Activated naive CD8-positive, alpha-beta T cell (primary cell): ENCODE data around the gene PTCSC3.

Source experiments
- H3K27ac Mint-ChIP-seq: one replicate; pipeline ENCODE4 v1.8.0; 2021; ENCODE audit warnings: mixed read lengths
- H3K27me3 Mint-ChIP-seq: one replicate; pipeline ENCODE4 v1.8.0; 2021; ENCODE audit warnings: mixed read lengths
- H3K36me3 Mint-ChIP-seq: one replicate; pipeline ENCODE4 v1.8.0; 2021; ENCODE audit warnings: mixed read lengths
- H3K4me1 Mint-ChIP-seq: one replicate; pipeline ENCODE4 v1.8.0; 2021; ENCODE audit warnings: low read depth, mixed read lengths
- H3K4me3 Mint-ChIP-seq: one replicate; pipeline ENCODE4 v1.8.0; 2021; ENCODE audit warnings: mild to moderate bottlenecking, mixed read lengths
- H3K9me3 Mint-ChIP-seq: one replicate; pipeline ENCODE4 v1.8.0; 2021; ENCODE audit warnings: low read depth, mixed read lengths

The PTCSC3 gene

DNA sequence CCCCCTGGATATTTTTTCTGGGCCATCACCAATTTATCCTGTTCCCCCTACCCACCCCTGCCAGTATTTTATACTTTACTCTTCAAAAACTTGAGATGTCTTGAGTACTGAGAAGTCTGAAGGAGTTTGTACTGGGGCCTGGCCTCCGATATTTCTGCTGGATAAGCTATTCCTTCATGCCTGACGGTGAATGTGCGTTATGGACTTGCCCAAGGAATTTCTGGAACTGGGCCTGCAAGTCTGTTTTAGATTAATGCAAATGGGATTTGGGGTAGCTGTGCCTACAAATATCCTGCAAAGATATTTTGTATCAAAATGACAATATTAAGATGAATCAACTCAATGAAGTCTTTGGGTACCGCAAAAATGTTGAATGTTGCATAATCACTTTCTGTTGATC lies at the start of gene PTCSC3:
PTCSC3 (minus strand) TSS at position 199 of the 400 bp plus-strand sequence.
- Mint-ChIP-seq H3K4me3 (no peak within 1 kb of the TSS), H3K9me3 (no peaks in the 10 kb centered on the region), H3K4me1 (no peaks in the 10 kb centered on the region), H3K27ac (no peak within 1 kb of the TSS), H3K27me3 (peaks cover 11% of the 10 kb centered on the region), H3K36me3 (no peaks in the 10 kb centered on the region)

DNA sequence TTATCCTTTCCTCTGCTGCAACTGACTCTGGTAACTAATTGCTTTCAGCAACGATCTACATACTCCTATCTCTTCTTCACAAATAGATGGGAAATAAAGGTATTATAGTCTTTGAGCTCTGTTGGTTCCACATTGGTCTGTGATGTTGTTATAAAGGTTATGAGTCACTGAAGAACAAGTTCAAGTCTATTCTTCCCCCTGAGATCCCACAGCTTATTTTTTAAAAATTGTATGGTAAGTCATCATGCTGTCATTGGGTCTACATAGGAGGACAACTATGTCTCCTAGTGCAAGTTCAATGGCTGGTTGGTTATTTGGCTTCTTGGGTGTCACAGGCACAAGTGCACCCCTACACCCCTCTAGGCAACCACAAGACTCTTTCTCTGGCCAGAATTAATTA lies 49.6 kb upstream of the PTCSC3 start:
- Mint-ChIP-seq H3K9me3 (no peaks in the 10 kb centered on the region), H3K4me1 (no peaks in the 10 kb centered on the region), H3K36me3 (no peaks in the 10 kb centered on the region), H3K27me3 (peaks cover 11% of the 10 kb centered on the region), H3K27ac (no peak overlapping the region), H3K4me3 (no peak overlapping the region)

DNA sequence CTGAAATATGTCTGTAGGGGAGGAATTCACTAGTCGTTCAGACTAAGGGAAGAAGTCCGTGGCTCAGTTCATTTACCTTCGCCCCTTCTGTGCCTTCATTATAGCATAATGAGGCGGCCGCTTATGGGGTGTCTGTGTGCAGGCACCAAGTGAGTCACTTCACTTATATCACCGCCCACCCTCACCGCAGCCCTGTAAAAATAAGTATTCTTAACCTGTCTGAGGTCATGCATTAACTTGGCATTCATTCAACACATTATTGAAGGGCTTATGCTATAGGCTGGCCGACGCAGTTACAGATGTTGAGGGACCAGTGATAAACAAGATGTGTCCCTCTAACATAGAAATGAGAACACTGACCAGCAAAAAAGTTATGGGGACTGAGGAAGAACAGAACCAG lies 47.7 kb upstream of the PTCSC3 start:
- no peaks in the 10 kb centered on the region for H3K4me1 Mint-ChIP-seq
- no peaks in the 10 kb centered on the region for H3K9me3 Mint-ChIP-seq
- H3K36me3 Mint-ChIP-seq, result no peaks in the 10 kb centered on the region
- H3K27me3 Mint-ChIP-seq, result peaks cover 10% of the 10 kb centered on the region
- no peak overlapping the region for H3K4me3 Mint-ChIP-seq
- H3K27ac Mint-ChIP-seq, result no peak overlapping the region

DNA sequence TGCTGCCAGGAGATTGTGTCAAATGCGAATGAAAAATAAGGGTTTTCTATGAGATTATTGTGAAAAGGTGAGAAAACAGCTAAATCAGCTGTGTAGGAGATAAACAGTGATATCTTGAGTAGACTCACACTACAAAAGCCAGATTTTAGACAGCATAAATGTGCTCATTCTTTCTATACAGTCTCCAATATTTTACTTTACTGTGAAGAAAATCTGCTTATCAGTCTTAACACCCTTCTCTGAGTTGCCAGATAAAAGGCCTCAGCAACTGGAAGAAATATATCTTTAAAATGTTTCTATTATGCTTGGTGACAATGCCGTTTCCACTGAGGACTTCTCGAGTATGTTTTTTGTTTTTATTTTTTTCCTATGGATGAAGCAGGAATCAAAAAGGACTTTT lies 47.0 kb upstream of the PTCSC3 start:
- Mint-ChIP-seq H3K27ac (no peak overlapping the region), H3K27me3 (peaks cover 9% of the 10 kb centered on the region), H3K4me1 (no peaks in the 10 kb centered on the region), H3K9me3 (no peaks in the 10 kb centered on the region), H3K4me3 (no peak overlapping the region), H3K36me3 (no peaks in the 10 kb centered on the region)

DNA sequence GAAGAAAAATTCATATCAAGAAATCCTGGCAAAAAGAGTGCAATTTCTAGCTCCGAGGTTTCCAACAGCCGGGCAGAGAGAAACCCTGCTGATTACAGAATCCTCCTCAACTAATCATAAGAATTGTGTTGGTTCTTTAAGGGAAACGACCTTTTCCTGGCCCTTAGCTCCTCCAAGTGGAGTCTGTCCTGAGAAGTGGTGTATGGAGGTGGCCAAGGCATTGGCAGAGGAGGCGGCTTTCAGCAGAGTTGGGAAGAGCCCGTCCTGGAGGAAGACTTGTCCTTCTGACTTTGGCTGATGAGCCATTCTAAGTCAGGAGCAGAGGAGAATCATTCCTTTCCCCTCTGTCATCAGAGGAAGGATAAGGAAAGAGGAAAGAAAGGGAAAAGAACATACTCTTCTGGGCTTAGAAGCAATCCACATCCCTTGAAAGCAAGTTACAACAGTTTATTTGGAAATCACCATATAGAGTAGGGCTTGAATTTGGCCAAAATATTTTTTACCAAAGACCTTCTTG lies 46.5 kb upstream of the PTCSC3 start:
- Mint-ChIP-seq H3K36me3 (no peaks in the 10 kb centered on the region), H3K27me3 (peaks cover 6% of the 10 kb centered on the region), H3K4me3 (no peak overlapping the region), H3K27ac (no peak overlapping the region), H3K4me1 (no peaks in the 10 kb centered on the region), H3K9me3 (no peaks in the 10 kb centered on the region)

DNA sequence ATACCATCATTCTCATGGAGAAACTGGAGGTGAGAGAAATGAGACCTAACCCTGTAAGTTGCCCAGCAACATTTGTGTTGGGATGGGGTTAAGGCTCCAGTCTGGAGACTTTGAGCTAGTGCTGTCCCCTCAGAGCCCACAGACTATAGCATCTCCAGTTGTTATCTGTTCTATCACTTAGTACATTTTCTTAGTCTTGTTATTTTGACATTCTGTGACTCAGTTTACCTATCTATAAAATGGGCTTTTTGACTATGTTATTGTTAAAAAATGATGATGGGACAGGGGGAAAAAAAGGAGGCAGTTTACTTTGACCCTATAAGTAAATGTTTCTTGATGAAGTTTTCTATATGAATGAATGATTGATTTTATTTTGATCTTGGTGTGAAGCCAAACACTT lies 45.8 kb upstream of the PTCSC3 start:
- Mint-ChIP-seq H3K27ac (no peak overlapping the region), H3K9me3 (no peaks in the 10 kb centered on the region), H3K27me3 (peaks cover 5% of the 10 kb centered on the region), H3K4me1 (no peaks in the 10 kb centered on the region), H3K4me3 (no peak overlapping the region), H3K36me3 (no peaks in the 10 kb centered on the region)

DNA sequence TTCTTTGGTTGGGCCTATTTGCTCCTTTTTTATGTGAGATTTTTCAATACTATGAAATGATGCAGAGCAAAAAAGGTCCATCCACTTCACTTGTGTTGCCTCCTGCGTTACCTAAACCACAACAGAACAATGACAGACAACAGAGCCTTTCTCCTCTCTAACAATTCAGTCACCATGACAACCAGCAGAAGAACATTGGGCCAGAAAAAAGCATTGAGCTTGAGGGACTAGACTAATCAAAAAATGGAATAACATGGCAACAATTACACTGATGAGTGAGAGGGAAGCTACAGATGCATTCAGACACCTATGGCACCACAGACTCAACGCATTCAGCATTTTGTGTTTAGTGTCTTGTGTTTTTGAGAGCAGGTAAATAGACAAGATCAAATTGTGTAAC lies 44.6 kb upstream of the PTCSC3 start:
- Mint-ChIP-seq H3K4me1 (no peaks in the 10 kb centered on the region), H3K4me3 (no peak overlapping the region), H3K27ac (no peak overlapping the region)

DNA sequence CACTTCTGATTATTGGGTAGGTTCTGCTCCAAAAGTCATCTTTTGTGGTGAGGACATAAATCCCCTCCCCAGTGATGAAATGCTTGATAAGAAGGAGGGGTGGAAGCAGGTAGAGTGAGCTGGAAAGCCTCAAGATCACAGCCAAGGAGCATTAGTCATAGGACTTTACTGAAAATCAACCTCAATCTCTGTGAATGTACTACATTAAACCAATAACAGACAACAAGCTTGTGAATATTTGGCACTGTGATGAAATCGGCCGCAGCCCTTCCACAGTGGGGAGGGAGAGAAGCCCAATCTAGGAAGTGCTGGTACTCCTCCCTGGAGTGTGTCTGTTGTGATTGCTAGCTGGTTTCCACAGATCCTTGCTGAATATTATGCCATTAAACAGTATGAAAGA lies 41.2 kb upstream of the PTCSC3 start:
- peaks cover 7% of the 10 kb centered on the region for H3K27me3 Mint-ChIP-seq
- no peaks in the 10 kb centered on the region for H3K4me1 Mint-ChIP-seq
- H3K36me3 Mint-ChIP-seq, result no peaks in the 10 kb centered on the region
- H3K9me3 Mint-ChIP-seq, result no peaks in the 10 kb centered on the region
- H3K4me3 Mint-ChIP-seq, result no peak overlapping the region
- H3K27ac Mint-ChIP-seq, result no peak overlapping the region

More for the DNA sequence above, 44.6 kb upstream of the PTCSC3 start:
- no peaks in the 10 kb centered on the region for H3K36me3 Mint-ChIP-seq
- H3K27me3 Mint-ChIP-seq, result peaks cover 6% of the 10 kb centered on the region
- H3K9me3 Mint-ChIP-seq, result no peaks in the 10 kb centered on the region

DNA sequence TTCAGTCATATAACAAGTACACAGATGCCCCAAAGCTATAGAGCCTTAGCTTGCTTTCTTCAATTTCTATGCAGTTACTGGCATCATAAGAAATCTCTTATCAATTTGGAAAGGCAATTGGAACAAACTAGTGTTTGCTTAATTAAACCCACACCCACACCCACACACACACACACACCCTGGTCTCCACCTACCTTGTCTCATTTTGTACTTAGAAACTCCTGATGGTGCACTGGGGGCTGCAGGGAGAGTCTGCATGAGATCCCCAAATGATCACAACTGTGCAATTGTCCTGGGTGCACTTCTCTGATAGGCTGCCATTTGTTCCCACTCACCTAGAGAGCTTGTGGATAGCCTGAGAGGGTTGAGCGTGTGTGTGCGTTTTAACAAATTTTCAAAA lies 40.5 kb upstream of the PTCSC3 start:
- peaks cover 4% of the 10 kb centered on the region for H3K4me1 Mint-ChIP-seq
- H3K4me3 Mint-ChIP-seq, result no peak overlapping the region
- H3K27ac Mint-ChIP-seq, result no peak overlapping the region
- no peaks in the 10 kb centered on the region for H3K36me3 Mint-ChIP-seq
- peaks cover 7% of the 10 kb centered on the region for H3K27me3 Mint-ChIP-seq
- no peaks in the 10 kb centered on the region for H3K9me3 Mint-ChIP-seq

DNA sequence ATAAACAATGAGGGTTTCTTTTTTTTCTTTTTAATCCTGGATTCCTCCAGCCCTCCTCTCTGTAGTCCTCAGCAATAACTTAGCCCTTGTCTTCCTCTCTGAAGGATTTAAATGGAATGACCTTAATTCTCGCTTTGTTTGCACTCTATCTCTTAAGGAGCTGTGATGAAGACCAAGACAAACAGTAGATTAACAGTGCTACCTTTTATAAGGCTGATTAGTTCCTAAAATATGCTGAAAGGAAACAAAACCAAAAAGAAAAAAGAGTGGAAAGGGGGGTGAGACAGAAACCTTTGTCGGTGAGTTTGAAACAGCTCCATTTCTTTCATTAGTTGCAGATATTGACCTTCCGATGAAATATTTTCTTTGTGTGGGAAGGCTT lies 38.7 kb upstream of the PTCSC3 start:
- Mint-ChIP-seq H3K27me3 (peaks cover 7% of the 10 kb centered on the region), H3K4me1 (peaks cover 4% of the 10 kb centered on the region), H3K9me3 (no peaks in the 10 kb centered on the region), H3K4me3 (no peak overlapping the region), H3K36me3 (no peaks in the 10 kb centered on the region), H3K27ac (no peak overlapping the region)

DNA sequence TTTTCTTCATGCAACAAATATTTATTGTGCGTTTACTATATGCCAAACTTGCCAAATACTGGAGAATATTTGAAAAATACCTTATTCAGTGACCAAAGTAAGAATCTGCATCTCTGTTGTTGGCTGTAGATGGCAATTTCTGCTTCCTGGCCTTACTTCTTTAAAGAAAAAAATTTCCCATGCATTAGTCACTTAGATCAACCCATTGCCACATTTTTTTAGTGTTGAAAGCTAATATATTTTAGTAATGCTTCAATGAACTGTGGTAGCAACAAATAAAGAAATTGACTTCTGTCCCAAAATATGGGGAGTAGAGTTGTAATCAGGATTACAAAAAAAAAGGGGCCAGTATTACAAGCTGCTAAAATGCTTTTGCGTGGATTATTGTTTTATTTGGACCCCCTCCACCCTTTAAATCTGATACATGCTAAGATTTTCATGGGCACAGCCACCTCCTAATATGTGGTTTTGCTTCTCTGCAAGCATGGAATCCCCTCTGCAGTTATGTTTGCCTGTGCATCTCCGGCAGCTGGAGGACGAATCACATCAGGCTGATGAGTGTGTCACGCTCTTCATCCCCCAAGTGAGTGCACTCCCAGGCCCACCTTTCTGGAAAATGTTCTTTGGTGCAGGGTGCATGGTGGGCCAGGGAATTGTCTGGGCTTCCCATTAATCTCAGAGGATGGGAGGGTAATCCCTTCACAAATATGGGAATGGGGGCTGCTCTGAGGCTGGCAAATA lies 38.1 kb upstream of the PTCSC3 start:
- no peak overlapping the region for H3K4me3 Mint-ChIP-seq
- H3K4me1 Mint-ChIP-seq, result peaks cover 4% of the 10 kb centered on the region
- no peak overlapping the region for H3K27ac Mint-ChIP-seq
- no peaks in the 10 kb centered on the region for H3K9me3 Mint-ChIP-seq
- no peaks in the 10 kb centered on the region for H3K36me3 Mint-ChIP-seq
- H3K27me3 Mint-ChIP-seq, result peaks cover 7% of the 10 kb centered on the region

DNA sequence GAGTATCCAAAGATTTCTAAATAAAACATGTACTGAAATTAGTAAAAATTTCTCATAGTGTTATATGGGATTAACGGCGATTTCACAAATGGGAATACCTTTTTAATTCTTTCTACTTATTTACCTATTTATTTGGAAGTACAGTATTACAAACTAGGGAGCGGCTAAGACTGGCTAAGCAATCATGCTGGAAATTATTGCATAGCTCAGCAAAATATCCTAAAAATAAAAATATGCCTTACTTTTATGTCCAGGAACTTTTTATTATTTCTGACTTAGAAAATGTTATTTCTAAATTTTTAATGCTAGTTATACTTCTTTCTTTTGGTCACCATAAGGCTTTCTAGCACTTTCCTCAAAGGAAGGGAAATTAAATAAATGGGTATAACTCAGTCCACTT lies 36.5 kb upstream of the PTCSC3 start:
- Mint-ChIP-seq H3K4me1 (peaks cover 4% of the 10 kb centered on the region), H3K4me3 (no peak overlapping the region), H3K27me3 (peaks cover 5% of the 10 kb centered on the region), H3K27ac (no peak overlapping the region), H3K9me3 (no peaks in the 10 kb centered on the region), H3K36me3 (no peaks in the 10 kb centered on the region)

DNA sequence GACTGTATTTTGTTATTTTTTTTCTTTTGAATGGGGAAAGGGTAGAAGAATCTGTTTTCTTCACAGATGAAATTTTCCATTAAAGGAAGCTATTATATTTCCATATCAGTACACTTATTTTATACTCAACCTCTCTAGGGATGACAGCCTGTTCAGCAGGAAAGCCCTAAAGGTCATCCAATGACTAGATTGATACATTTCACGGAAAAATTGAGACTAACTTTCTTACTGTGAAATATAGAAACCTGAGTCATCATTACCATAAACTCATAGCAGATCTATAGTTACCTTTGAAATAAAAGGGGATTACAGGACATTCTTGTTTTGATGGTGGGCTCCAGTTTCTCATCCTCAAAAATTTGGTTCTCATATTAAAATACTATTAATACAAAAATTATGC lies 36.1 kb upstream of the PTCSC3 start:
- Mint-ChIP-seq H3K27me3 (peaks cover 5% of the 10 kb centered on the region), H3K27ac (no peak overlapping the region), H3K9me3 (no peaks in the 10 kb centered on the region), H3K4me1 (peaks cover 4% of the 10 kb centered on the region), H3K36me3 (no peaks in the 10 kb centered on the region), H3K4me3 (no peak overlapping the region)

DNA sequence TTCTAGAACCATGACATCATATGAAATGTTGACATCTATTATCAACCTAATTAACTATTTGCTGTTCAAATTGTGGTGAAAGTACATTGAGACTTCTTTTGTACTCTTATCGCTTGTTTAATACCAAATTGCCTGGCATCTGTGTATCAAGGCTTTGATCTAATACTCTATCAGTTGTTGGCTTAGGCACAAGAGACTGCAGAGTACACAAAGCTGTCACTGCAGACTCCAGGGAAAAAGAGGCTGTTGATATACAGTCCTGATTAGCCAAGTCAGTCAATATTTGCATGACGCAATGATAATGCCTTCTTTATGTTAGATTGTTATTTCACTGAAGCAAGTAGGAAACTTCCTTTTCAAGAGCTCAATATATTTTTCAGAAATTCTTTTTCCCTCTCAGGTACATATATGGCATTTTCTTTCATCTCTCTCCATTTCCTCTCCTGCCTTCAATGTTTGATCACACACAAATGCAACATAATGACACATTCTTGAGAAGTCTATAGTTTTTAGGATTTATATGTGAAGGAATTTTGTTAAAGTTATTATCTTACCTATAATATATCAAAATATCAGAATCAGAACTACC lies 32.3 kb upstream of the PTCSC3 start:
- Mint-ChIP-seq H3K27me3 (peaks cover 3% of the 10 kb centered on the region), H3K36me3 (no peaks in the 10 kb centered on the region), H3K4me1 (peaks cover 4% of the 10 kb centered on the region), H3K27ac (no peak overlapping the region), H3K4me3 (no peak overlapping the region), H3K9me3 (no peaks in the 10 kb centered on the region)

DNA sequence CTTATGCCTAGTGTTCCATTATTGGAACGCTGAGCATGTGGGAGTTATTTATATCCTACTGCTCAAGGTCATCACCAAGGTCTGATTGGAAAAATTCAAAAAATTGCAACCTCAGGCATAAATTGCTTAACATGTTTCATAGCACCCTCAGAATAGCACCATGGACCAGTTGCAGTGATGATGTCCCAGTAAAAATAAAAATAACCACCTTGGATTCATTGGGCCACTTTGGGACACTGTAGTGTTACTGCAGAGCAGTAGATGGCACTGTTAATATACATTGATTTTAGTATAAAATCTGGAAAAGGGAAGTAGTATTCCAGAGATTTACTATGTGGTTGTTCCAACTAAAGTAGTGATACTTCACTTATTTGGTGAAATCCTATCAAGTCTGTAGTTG lies 31.0 kb upstream of the PTCSC3 start:
- Mint-ChIP-seq H3K4me1 (peaks cover 3% of the 10 kb centered on the region), H3K36me3 (no peaks in the 10 kb centered on the region), H3K27ac (no peak overlapping the region), H3K9me3 (peaks cover 6% of the 10 kb centered on the region), H3K4me3 (no peak overlapping the region), H3K27me3 (no peaks in the 10 kb centered on the region)
